ENCODE measurements around the gene GPBAR1. TPM values are rescaled to one million over a fixed set of nuclear protein-coding genes. Genes with fewer than 3 reads are reported as not detected.
"Not testable (repeated sequence)": the region's sequence is repeated elsewhere in the genome, so short reads cannot be mapped to it uniquely, and the experiment has no call there.

GPBAR1 gene
- polyA plus RNA-seq, 1 of the 3 experiments (the other 2 are of a cell fraction) = 0.13 TPM

DNA sequence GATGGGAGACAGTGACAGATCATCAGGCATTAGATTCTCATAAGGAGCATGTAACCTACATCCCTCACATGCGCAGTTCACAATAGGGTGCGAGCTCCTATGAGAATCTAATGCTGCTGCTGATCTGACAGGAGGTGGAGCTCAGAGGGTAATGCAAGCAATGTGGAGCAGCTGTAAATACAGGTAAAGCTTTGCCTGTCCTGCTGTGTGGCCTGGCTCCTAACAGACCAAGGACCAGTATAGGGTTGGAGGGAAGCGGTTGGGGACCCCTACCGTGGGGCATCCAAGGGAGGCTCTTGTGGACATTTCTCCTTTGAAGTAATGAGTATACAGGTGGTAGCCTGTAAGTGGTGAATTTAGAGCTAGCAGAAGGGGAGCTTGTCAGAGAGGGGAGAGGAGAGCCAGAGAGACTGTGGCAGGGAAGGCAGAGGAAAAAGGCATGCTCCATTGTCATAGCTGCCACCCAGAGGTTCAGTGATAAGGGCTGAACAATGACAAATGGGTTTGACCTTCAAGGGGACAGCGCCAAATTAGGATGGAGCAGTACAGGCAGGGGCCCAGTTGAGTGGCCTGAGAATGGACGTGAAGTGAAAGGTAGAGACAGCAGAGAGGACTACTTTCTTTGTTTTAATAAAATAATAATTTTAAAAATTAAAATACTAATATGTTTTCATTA lies 46.7 kb downstream of the GPBAR1 start (continued):
- TF ChIP-seq ZBTB33 (IDR thresholded peaks at IDR 0.05; ENCODE audit: borderline replicate concordance, low read depth) (no peak), USF1 (IDR thresholded peaks at IDR 0.05; ENCODE audit: borderline replicate concordance, low read depth) (no peak), EP300 (IDR thresholded peaks at IDR 0.05; ENCODE audit: borderline replicate concordance in 1 of 2, low read depth in 1 of 2, low read length in 1 of 2) (no peak), PBX3 (IDR thresholded peaks at IDR 0.05) (no peak), JUND (IDR thresholded peaks at IDR 0.05) (no peak)

DNA sequence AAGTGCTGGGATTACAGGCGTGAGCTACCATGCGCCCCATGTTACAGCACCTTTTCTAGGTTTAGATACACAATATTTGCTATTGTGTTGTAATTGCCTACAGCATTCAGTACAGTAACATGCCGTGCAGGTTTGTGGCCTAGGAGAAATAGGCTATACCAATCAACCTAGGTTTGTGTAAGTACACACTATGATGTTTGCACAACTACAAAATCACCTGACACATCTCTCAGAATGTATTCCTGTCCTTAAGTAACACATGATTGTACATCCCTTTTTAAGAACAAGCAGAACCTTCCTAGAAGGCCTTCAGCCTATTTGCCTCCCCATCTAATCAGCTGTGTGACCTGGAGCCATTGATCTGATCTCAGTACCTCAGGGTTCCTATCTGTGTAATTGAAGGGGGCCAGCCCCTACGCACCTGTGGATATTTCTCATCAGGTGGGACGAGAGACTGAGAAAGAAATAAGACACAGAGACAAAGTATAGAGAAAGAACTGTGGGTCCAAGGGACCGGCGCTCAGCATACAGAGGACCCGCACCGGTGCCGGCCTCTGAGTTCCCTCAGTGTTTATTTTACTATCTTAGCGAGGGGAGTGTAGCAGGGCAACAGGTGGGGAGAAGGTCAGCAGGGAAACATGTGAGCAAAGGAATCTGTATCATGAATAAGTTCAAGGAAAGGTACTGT lies 50.2 kb downstream of the GPBAR1 start:
- CTCF ChIA-PET = interaction anchor here (3.0 kb wide), 1 partner anchor 9 kb away, joined by 12 read pairs; no protein-coding TSS in a partner anchor
- 87% methylated on average over 11 of the region's 11 CpGs for WGBS (ENCODE audit: low lambda C conversion rate)

DNA sequence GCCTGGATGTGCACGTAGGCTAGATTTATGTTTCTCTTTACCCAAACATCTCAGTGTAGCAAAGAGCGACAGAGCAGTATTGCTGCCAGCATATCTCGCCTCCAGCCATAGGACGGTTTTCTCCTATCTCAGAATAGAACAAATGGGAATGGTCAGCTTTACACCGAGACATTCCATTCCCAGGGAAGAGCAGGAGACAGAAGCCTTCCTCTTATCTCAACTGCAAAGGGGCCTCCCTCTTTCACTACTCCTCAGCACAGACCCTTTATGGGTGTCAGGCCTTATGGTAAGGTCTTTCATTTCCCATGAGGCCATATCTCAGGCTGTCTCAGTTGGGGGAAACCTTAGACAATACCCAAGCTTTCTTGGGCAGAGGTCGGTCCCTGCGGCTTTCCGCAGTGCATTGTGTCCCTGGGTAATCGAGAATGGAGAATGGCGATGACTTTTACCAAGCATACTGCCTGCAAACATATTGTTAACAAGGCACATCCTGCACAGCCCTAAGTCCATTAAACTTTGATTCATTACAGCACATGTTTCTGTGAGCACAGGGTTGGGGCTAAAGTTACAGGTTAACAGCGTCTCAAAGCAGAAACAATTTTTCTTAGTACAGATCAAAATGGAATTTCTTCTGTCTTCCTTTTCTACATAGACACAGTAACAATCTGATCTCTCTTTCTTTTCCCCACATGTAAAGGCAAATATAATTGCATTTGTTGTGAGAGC lies 50.9 kb downstream of the GPBAR1 start:
- H3K27me3 ChIP-seq (ENCODE audit: insufficient read depth); H4K20me1 ChIP-seq (ENCODE audit: insufficient read depth); H3K4me3 ChIP-seq (ENCODE audit: low read depth in 2 of 2, low read length in 1 of 2); H3K27ac ChIP-seq (ENCODE audit: low read depth in 2 of 2, low read length in 1 of 2); POLR2A ChIA-PET; H3K4me1 ChIP-seq (ENCODE audit: control insufficient read depth in 1 of 2, insufficient read depth in 2 of 2, low read depth in 1 of 2, low read length in 1 of 2); DNase-seq; H3F3A ChIP-seq (replicated peaks; ENCODE audit: insufficient read depth); H3K9me3 ChIP-seq; H3K4me2 ChIP-seq; H3K9ac ChIP-seq; H3K9me2 ChIP-seq; H2AFZ ChIP-seq (ENCODE audit: low read depth); H3K79me2 ChIP-seq (ENCODE audit: insufficient read depth); H3K36me3 ChIP-seq (replicated peaks in 1 of 2; ENCODE audit: control insufficient read depth in 1 of 2, insufficient read depth in 2 of 2, low read length in 1 of 2): not testable (repeated sequence)
- CTCF ChIA-PET = interaction anchor here (3.0 kb wide), 1 partner anchor 10 kb away, joined by 12 read pairs; no protein-coding TSS in a partner anchor
- WGBS (ENCODE audit: low lambda C conversion rate) = 85% methylated on average over 11 of the region's 11 CpGs

More for the DNA sequence above, 50.2 kb downstream of the GPBAR1 start:
- no peaks in the 10 kb centered on the region for H3K4me1 ChIP-seq (ENCODE audit: control insufficient read depth in 1 of 2, insufficient read depth in 2 of 2, low read depth in 1 of 2, low read length in 1 of 2)
- no peaks in the 10 kb centered on the region for H3K36me3 ChIP-seq (replicated peaks in 1 of 2; ENCODE audit: control insufficient read depth in 1 of 2, insufficient read depth in 2 of 2, low read length in 1 of 2)
- no peak for DNase-seq
- H3F3A ChIP-seq (replicated peaks; ENCODE audit: insufficient read depth) = no peaks in the 10 kb centered on the region
- no peaks in the 10 kb centered on the region for H3K9me2 ChIP-seq
- no peak for TF ChIP-seq ZBTB33 (IDR thresholded peaks at IDR 0.05; ENCODE audit: borderline replicate concordance, low read depth)
- TF ChIP-seq SIN3A (IDR thresholded peaks at IDR 0.05; ENCODE audit: borderline replicate concordance, low read depth, low read length) = no peak
- TF ChIP-seq NFIC (IDR thresholded peaks at IDR 0.05; ENCODE audit: borderline replicate concordance) = no peak
- TF ChIP-seq SMC3 (IDR thresholded peaks at IDR 0.05; ENCODE audit: low read depth, low read length) = no peak
- TF ChIP-seq, protein P1, sequence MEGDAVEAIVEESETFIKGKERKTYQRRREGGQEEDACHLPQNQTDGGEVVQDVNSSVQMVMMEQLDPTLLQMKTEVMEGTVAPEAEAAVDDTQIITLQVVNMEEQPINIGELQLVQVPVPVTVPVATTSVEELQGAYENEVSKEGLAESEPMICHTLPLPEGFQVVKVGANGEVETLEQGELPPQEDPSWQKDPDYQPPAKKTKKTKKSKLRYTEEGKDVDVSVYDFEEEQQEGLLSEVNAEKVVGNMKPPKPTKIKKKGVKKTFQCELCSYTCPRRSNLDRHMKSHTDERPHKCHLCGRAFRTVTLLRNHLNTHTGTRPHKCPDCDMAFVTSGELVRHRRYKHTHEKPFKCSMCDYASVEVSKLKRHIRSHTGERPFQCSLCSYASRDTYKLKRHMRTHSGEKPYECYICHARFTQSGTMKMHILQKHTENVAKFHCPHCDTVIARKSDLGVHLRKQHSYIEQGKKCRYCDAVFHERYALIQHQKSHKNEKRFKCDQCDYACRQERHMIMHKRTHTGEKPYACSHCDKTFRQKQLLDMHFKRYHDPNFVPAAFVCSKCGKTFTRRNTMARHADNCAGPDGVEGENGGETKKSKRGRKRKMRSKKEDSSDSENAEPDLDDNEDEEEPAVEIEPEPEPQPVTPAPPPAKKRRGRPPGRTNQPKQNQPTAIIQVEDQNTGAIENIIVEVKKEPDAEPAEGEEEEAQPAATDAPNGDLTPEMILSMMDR (IDR thresholded peaks at IDR 0.05) = no peak
- TF ChIP-seq EZH2phosphoT487 (IDR thresholded peaks at IDR 0.05; ENCODE audit: borderline replicate concordance, low read depth) = no peak
- TF ChIP-seq EP300 (IDR thresholded peaks at IDR 0.05; ENCODE audit: borderline replicate concordance in 1 of 2, low read depth in 1 of 2, low read length in 1 of 2) = no peak
- no peak for TF ChIP-seq RXRA (IDR thresholded peaks at IDR 0.05; ENCODE audit: borderline replicate concordance, low read depth)
- no peak for TF ChIP-seq TCF12 (IDR thresholded peaks at IDR 0.05)
- H3K4me3 ChIP-seq (ENCODE audit: low read depth in 2 of 2, low read length in 1 of 2) = no peak overlapping the region
- no peak overlapping the region for H3K27ac ChIP-seq (ENCODE audit: low read depth in 2 of 2, low read length in 1 of 2)
- H3K4me2 ChIP-seq = no peak overlapping the region
- H3K79me2 ChIP-seq (ENCODE audit: insufficient read depth) = no peaks in the 10 kb centered on the region
- no peak overlapping the region for H3K9ac ChIP-seq
- no peaks in the 10 kb centered on the region for H4K20me1 ChIP-seq (ENCODE audit: insufficient read depth)
- POLR2A ChIA-PET = no interaction called here
- no peaks in the 10 kb centered on the region for H3K27me3 ChIP-seq (ENCODE audit: insufficient read depth)
- no peaks in the 10 kb centered on the region for H3K9me3 ChIP-seq
- no peak overlapping the region for H2AFZ ChIP-seq (ENCODE audit: low read depth)

All from SK-N-SH (cell line).